HG02884 (cell line): Measurements from ENCODE around the gene AIPL1.

Experiments
- ATAC-seq: cut with Tn5 transposase; IDR thresholded peaks from one replicate; pipeline ENCODE4 v1.9.1; 2021; ENCODE audit warnings: mild to moderate bottlenecking, moderate library complexity; ENCODE audit not compliant: unreplicated experiment

The AIPL1 gene

GRCh38 chr17:6421700-6422604 lies 13.0 kb downstream of the AIPL1 start:
- no peak for ATAC-seq

GRCh38 chr17:6420173-6420641 lies 14.7 kb downstream of the AIPL1 start:
- ATAC-seq: no peak

GRCh38 chr17:6415616-6416015 lies 19.3 kb downstream of the AIPL1 start:
- no peak for ATAC-seq

GRCh38 chr17:6413065-6413464 lies 21.9 kb downstream of the AIPL1 start:
- ATAC-seq: no peak

GRCh38 chr17:6408735-6409134 lies 26.2 kb downstream of the AIPL1 start:
- ATAC-seq: no peak

GRCh38 chr17:6408276-6408675 lies 26.6 kb downstream of the AIPL1 start:
- no peak for ATAC-seq

- no peak for ATAC-seq
Measured at GRCh38 chr17:6402258-6402657, 32.7 kb downstream of the AIPL1 start.

- ATAC-seq: no peak
Measured at GRCh38 chr17:6398955-6399354, 36.0 kb downstream of the AIPL1 start.

GRCh38 chr17:6394055-6394606 lies 40.8 kb downstream of the AIPL1 start:
- ATAC-seq: no peak

- ATAC-seq: no peak
Measured at GRCh38 chr17:6393351-6393952, 41.5 kb downstream of the AIPL1 start.

- ATAC-seq: no peak
Measured at GRCh38 chr17:6392609-6393350, 42.1 kb downstream of the AIPL1 start.

GRCh38 chr17:6388416-6388815 lies 46.5 kb downstream of the AIPL1 start:
- no peak for ATAC-seq

GRCh38 chr17:6387858-6388257 lies 47.1 kb downstream of the AIPL1 start:
- no peak for ATAC-seq

GRCh38 chr17:6387442-6387841 lies 47.5 kb downstream of the AIPL1 start:
- no peak for ATAC-seq

- no peak for ATAC-seq
Measured at GRCh38 chr17:6386041-6386630, 48.8 kb downstream of the AIPL1 start.

GRCh38 chr17:6384481-6384880 lies 50.4 kb downstream of the AIPL1 start:
- no peak for ATAC-seq

GRCh38 chr17:6381526-6382465 lies 53.1 kb downstream of the AIPL1 start:
- ATAC-seq: no peak

GRCh38 chr17:6380915-6381438 lies 53.9 kb downstream of the AIPL1 start:
- no peak for ATAC-seq

GRCh38 chr17:6377906-6378305 lies 57.0 kb downstream of the AIPL1 start:
- no peak for ATAC-seq
